MM.1S (cell line): Measurements from ENCODE around the gene HVCN1.

Experiments used
- EZH2 ChIP-seq: fragments of 300-600 bp; sonication (generic); optimal IDR thresholded peaks from 2 replicates; pipeline ENCODE3; 2017; ENCODE audit warnings: low read depth, mild to moderate bottlenecking, antibody characterized with exemption, low read length, mixed read lengths
- TF ChIP-seq, protein P1 (sequence below): fragments of 300-600 bp; sonication (generic); IDR thresholded peaks from 2 replicates; pipeline ENCODE4 v1.5.1; 2016; ENCODE audit warnings: antibody characterized with exemption, low read length, mixed read lengths

DNA sequence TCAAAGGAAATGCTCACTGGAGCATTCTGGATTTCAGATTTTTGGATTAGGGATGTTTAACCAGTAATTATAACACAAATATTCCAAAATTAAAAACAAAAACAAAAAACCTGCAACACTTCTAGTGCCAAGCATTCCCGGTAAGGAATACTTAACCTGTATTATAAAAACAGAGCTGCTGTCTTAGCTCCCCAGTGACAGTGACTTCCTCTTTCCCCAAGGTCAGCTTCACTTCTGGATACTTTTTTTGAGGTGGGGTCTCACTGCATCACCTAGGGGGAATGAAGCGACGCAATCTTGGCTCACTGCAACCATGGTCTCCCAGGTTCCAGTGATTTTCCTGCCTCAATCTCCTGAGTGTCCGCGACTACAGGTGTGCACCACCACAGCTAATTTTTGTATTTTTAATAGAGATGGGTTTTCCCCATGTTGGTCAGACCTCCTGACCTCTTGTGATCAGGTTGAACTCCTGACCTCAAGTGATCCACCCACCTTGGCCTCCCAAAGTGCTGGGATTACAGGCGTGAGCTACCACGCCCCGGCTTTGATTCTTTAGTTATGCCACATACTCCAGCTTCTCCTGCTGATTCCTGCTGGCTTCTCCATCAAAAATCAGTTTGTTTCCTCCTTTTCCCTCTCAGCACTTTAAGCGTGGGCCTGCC, 37.9 kb upstream of the HVCN1 start:
- TF ChIP-seq, protein P1, sequence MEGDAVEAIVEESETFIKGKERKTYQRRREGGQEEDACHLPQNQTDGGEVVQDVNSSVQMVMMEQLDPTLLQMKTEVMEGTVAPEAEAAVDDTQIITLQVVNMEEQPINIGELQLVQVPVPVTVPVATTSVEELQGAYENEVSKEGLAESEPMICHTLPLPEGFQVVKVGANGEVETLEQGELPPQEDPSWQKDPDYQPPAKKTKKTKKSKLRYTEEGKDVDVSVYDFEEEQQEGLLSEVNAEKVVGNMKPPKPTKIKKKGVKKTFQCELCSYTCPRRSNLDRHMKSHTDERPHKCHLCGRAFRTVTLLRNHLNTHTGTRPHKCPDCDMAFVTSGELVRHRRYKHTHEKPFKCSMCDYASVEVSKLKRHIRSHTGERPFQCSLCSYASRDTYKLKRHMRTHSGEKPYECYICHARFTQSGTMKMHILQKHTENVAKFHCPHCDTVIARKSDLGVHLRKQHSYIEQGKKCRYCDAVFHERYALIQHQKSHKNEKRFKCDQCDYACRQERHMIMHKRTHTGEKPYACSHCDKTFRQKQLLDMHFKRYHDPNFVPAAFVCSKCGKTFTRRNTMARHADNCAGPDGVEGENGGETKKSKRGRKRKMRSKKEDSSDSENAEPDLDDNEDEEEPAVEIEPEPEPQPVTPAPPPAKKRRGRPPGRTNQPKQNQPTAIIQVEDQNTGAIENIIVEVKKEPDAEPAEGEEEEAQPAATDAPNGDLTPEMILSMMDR, result no peak
- no peak for TF ChIP-seq EZH2
